ENCODE results near the gene MDM2.
"Not testable (repeated sequence)": the region's sequence is repeated elsewhere in the genome, so short reads cannot be mapped to it uniquely, and the experiment has no call there.

DNA sequence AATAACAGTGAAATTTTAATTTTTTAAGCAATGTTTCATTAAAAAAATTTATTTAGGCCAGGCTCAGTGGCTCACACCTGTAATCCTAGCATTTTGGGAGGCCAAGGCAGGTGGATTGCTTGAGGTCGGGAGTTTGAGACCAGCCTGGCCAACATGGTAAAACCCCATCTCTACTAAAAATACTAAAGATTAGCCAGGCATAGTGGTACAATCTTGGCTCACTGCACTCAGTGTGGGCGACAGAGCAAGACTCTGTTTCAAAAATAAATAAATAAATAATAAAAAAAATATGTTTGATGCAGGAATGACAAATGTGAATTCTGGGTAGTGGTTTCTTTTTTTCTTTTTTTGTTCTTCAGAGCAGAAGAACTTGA, 5.6 kb upstream of the MDM2 start:
- TF ChIP-seq, protein P1, sequence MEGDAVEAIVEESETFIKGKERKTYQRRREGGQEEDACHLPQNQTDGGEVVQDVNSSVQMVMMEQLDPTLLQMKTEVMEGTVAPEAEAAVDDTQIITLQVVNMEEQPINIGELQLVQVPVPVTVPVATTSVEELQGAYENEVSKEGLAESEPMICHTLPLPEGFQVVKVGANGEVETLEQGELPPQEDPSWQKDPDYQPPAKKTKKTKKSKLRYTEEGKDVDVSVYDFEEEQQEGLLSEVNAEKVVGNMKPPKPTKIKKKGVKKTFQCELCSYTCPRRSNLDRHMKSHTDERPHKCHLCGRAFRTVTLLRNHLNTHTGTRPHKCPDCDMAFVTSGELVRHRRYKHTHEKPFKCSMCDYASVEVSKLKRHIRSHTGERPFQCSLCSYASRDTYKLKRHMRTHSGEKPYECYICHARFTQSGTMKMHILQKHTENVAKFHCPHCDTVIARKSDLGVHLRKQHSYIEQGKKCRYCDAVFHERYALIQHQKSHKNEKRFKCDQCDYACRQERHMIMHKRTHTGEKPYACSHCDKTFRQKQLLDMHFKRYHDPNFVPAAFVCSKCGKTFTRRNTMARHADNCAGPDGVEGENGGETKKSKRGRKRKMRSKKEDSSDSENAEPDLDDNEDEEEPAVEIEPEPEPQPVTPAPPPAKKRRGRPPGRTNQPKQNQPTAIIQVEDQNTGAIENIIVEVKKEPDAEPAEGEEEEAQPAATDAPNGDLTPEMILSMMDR (IDR thresholded peaks at IDR 0.05; ENCODE audit: low read depth, low read length) = not testable (repeated sequence)
- TF ChIP-seq EZH2phosphoT487 (IDR thresholded peaks at IDR 0.05; ENCODE audit: low read depth) = not testable (repeated sequence)

Measured in OCI-LY3 (cell line).